ENCODE results near the gene ZNF277.

GRCh38 chr7:112205343-112206237 is 905 bp upstream of the ZNF277 start:
- no peak for TF ChIP-seq RBBP5 (conservative IDR thresholded peaks at IDR 0.05)
- TF ChIP-seq CTCF (IDR thresholded peaks at IDR 0.05 in 2 of 3, conservative IDR thresholded peaks at IDR 0.05 in 1 of 3; ENCODE audit: control insufficient read depth in 2 of 3, extremely low read depth in 1 of 3, insufficient read depth in 1 of 3, low read depth in 3 of 3, low read length in 3 of 3), result no peak
- TF ChIP-seq EZH2 (IDR thresholded peaks at IDR 0.05; ENCODE audit: borderline replicate concordance, control insufficient read depth, low read depth, low read length), result no peak
- TF ChIP-seq MYC (IDR thresholded peaks at IDR 0.05; ENCODE audit: insufficient read depth, insufficient read length, insufficient replicate concordance, low read length, severe bottlenecking), result no peak
- TF ChIP-seq E2F8 (IDR thresholded peaks at IDR 0.05; ENCODE audit: low read depth, partially characterized antibody), result no peak
